Activated T-helper 17 cell treated with anti-CD3 and anti-CD28 coated beads, Interleukin-2, amount 50 U/mL, for 72 hours (primary cell): ENCODE data around the gene STX16. TPM values are rescaled to one million over a fixed set of nuclear protein-coding genes. Genes with fewer than 3 reads are reported as not detected.
A peak's percentile ranks its signal among the peaks of the same experiment; 100 is the strongest.

Experiments
- ATAC-seq: fragments of 150-1000 bp; cut with Tn5 transposase; replicated peaks from 2 replicates; pipeline ENCODE4 v1.10.0; 2021; ENCODE audit warnings: mild to moderate bottlenecking, moderate library complexity
- H3K27ac Mint-ChIP-seq: one replicate; pipeline ENCODE4 v1.8.0; 2022; ENCODE audit warnings: mixed read lengths
- H3K27me3 Mint-ChIP-seq: one replicate; pipeline ENCODE4 v1.8.0; 2022; ENCODE audit warnings: mixed read lengths
- H3K36me3 Mint-ChIP-seq: one replicate; pipeline ENCODE4 v1.8.0; 2022; ENCODE audit warnings: low read depth, mild to moderate bottlenecking, mixed read lengths
- H3K4me1 Mint-ChIP-seq: one replicate; pipeline ENCODE4 v1.8.0; 2022; ENCODE audit warnings: mixed read lengths
- H3K4me3 Mint-ChIP-seq: one replicate; pipeline ENCODE4 v1.8.0; 2022; ENCODE audit warnings: mild to moderate bottlenecking, mixed read lengths
- H3K9me3 Mint-ChIP-seq: one replicate; pipeline ENCODE4 v1.8.0; 2022; ENCODE audit warnings: mixed read lengths
- total RNA-seq, 2 donors: library from RNA; stranded (reverse); gene quantifications; one replicate each; pipeline ENCODE4 v1.2.3, GENCODE V29; 2022

The STX16 gene
- total RNA-seq, 2 donors from 2014 or later, result 95.3 to 130 TPM

GRCh38 chr20:58625585-58625984 is 25.5 kb upstream of the STX16 start:
- no peak overlapping the region for H3K27ac Mint-ChIP-seq
- H3K27me3 Mint-ChIP-seq, result no peaks in the 10 kb centered on the region

GRCh38 chr20:58626051-58626450 is 25.0 kb upstream of the STX16 start:
- no peaks in the 10 kb centered on the region for H3K9me3 Mint-ChIP-seq
- H3K27ac Mint-ChIP-seq, result no peak overlapping the region
- no peaks in the 10 kb centered on the region for H3K27me3 Mint-ChIP-seq
- H3K36me3 Mint-ChIP-seq, result no peaks in the 10 kb centered on the region
- no peak for ATAC-seq
- peaks cover 7% of the 10 kb centered on the region for H3K4me1 Mint-ChIP-seq
- H3K4me3 Mint-ChIP-seq, result no peak overlapping the region

More at GRCh38 chr20:58625585-58625984, 25.5 kb upstream of the STX16 start:
- Mint-ChIP-seq H3K36me3 (no peaks in the 10 kb centered on the region), H3K4me3 (no peak overlapping the region), H3K4me1 (peaks cover 7% of the 10 kb centered on the region), H3K9me3 (no peaks in the 10 kb centered on the region)
- no peak for ATAC-seq

GRCh38 chr20:58627212-58628072 is 23.6 kb upstream of the STX16 start:
- H3K27me3 Mint-ChIP-seq, result no peaks in the 10 kb centered on the region
- no peaks in the 10 kb centered on the region for H3K9me3 Mint-ChIP-seq
- H3K27ac Mint-ChIP-seq, result no peak overlapping the region
- H3K36me3 Mint-ChIP-seq, result no peaks in the 10 kb centered on the region
- ATAC-seq, result peak; percentile 26
- H3K4me3 Mint-ChIP-seq, result peak overlapping the region; percentile 2
- H3K4me1 Mint-ChIP-seq, result peaks cover 7% of the 10 kb centered on the region

GRCh38 chr20:58628491-58629214 is 22.4 kb upstream of the STX16 start:
- Mint-ChIP-seq H3K27ac (no peak overlapping the region), H3K27me3 (no peaks in the 10 kb centered on the region), H3K4me1 (peaks cover 7% of the 10 kb centered on the region), H3K4me3 (no peak overlapping the region), H3K9me3 (no peaks in the 10 kb centered on the region), H3K36me3 (no peaks in the 10 kb centered on the region)
- ATAC-seq, result no peak

- peaks cover 7% of the 10 kb centered on the region for H3K4me1 Mint-ChIP-seq
- H3K9me3 Mint-ChIP-seq, result no peaks in the 10 kb centered on the region
- ATAC-seq, result no peak
- H3K4me3 Mint-ChIP-seq, result no peak overlapping the region
- H3K36me3 Mint-ChIP-seq, result no peaks in the 10 kb centered on the region
- no peak overlapping the region for H3K27ac Mint-ChIP-seq
- no peaks in the 10 kb centered on the region for H3K27me3 Mint-ChIP-seq
Measured at GRCh38 chr20:58629215-58629580, 21.9 kb upstream of the STX16 start.

GRCh38 chr20:58630063-58630462 is 21.0 kb upstream of the STX16 start:
- no peak overlapping the region for H3K4me3 Mint-ChIP-seq
- no peak for ATAC-seq
- no peaks in the 10 kb centered on the region for H3K27me3 Mint-ChIP-seq
- no peaks in the 10 kb centered on the region for H3K9me3 Mint-ChIP-seq
- H3K36me3 Mint-ChIP-seq, result no peaks in the 10 kb centered on the region
- H3K4me1 Mint-ChIP-seq, result peaks cover 7% of the 10 kb centered on the region
- no peak overlapping the region for H3K27ac Mint-ChIP-seq

- Mint-ChIP-seq H3K27me3 (no peaks in the 10 kb centered on the region), H3K4me1 (no peaks in the 10 kb centered on the region), H3K27ac (no peak overlapping the region), H3K36me3 (no peaks in the 10 kb centered on the region), H3K4me3 (peak overlapping the region; percentile 58), H3K9me3 (no peaks in the 10 kb centered on the region)
- ATAC-seq, result no peak
Measured at GRCh38 chr20:58633161-58634053, 17.7 kb upstream of the STX16 start.

- no peaks in the 10 kb centered on the region for H3K4me1 Mint-ChIP-seq
- H3K4me3 Mint-ChIP-seq, result peak overlapping the region; percentile 58
- H3K9me3 Mint-ChIP-seq, result no peaks in the 10 kb centered on the region
- H3K36me3 Mint-ChIP-seq, result no peaks in the 10 kb centered on the region
- ATAC-seq, result no peak
- peak overlapping the region; percentile 46 for H3K27ac Mint-ChIP-seq
- no peaks in the 10 kb centered on the region for H3K27me3 Mint-ChIP-seq
Measured at GRCh38 chr20:58634059-58634458, 17.0 kb upstream of the STX16 start.

GRCh38 chr20:58634521-58635278 is 16.4 kb upstream of the STX16 start:
- H3K36me3 Mint-ChIP-seq, result no peaks in the 10 kb centered on the region
- peak; percentile 85 for ATAC-seq
- peak overlapping the region; percentile 46 for H3K27ac Mint-ChIP-seq
- H3K9me3 Mint-ChIP-seq, result no peaks in the 10 kb centered on the region
- no peaks in the 10 kb centered on the region for H3K4me1 Mint-ChIP-seq
- H3K4me3 Mint-ChIP-seq, result peak overlapping the region; percentile 58
- H3K27me3 Mint-ChIP-seq, result peaks cover under 1% of the 10 kb centered on the region

GRCh38 chr20:58635279-58635665 is 15.8 kb upstream of the STX16 start:
- Mint-ChIP-seq H3K4me3 (peak overlapping the region; percentile 58), H3K27ac (peak overlapping the region; percentile 46), H3K36me3 (no peaks in the 10 kb centered on the region), H3K9me3 (no peaks in the 10 kb centered on the region), H3K27me3 (peaks cover 6% of the 10 kb centered on the region), H3K4me1 (no peaks in the 10 kb centered on the region)
- ATAC-seq, result no peak

GRCh38 chr20:58636396-58636982 is 14.6 kb upstream of the STX16 start:
- no peak overlapping the region for H3K4me3 Mint-ChIP-seq
- ATAC-seq, result no peak
- H3K4me1 Mint-ChIP-seq, result no peaks in the 10 kb centered on the region
- no peak overlapping the region for H3K27ac Mint-ChIP-seq
- no peaks in the 10 kb centered on the region for H3K36me3 Mint-ChIP-seq
- peaks cover 6% of the 10 kb centered on the region for H3K27me3 Mint-ChIP-seq
- no peaks in the 10 kb centered on the region for H3K9me3 Mint-ChIP-seq

GRCh38 chr20:58636983-58637421 is 14.1 kb upstream of the STX16 start:
- no peak overlapping the region for H3K27ac Mint-ChIP-seq
- H3K4me3 Mint-ChIP-seq, result no peak overlapping the region
- H3K9me3 Mint-ChIP-seq, result no peaks in the 10 kb centered on the region
- H3K27me3 Mint-ChIP-seq, result peaks cover 6% of the 10 kb centered on the region
- no peaks in the 10 kb centered on the region for H3K36me3 Mint-ChIP-seq
- H3K4me1 Mint-ChIP-seq, result no peaks in the 10 kb centered on the region
- no peak for ATAC-seq

- no peak overlapping the region for H3K27ac Mint-ChIP-seq
- no peaks in the 10 kb centered on the region for H3K4me1 Mint-ChIP-seq
- peaks cover 11% of the 10 kb centered on the region for H3K27me3 Mint-ChIP-seq
- H3K4me3 Mint-ChIP-seq, result no peak overlapping the region
- no peaks in the 10 kb centered on the region for H3K36me3 Mint-ChIP-seq
- no peaks in the 10 kb centered on the region for H3K9me3 Mint-ChIP-seq
- no peak for ATAC-seq
Measured at GRCh38 chr20:58637466-58638213, 13.4 kb upstream of the STX16 start.
